ENCODE results near the gene MGAT4B. TPM values are rescaled to one million over a fixed set of nuclear protein-coding genes. Genes with fewer than 3 reads are reported as not detected.
A peak's percentile ranks its signal among the peaks of the same experiment; 100 is the strongest.

MGAT4B gene
- total RNA-seq, 1 experiment from 2014 or later = 238 TPM

- Histone ChIP-seq H3K9me3 (no peaks in the 10 kb centered on the region), H3K36me3 (peaks cover 34% of the 10 kb centered on the region), H3K27me3 (no peaks in the 10 kb centered on the region), H3K4me3 (no peak overlapping the region)
- no peak for DNase-seq
These were observed 11.5 kb upstream of the MGAT4B start for GRCh38 chr5:179817890-179818745.

- Histone ChIP-seq H3K4me3 (no peak overlapping the region), H3K9me3 (no peaks in the 10 kb centered on the region), H3K27me3 (no peaks in the 10 kb centered on the region), H3K36me3 (peaks cover 34% of the 10 kb centered on the region)
- DNase-seq = no peak
These were observed 10.8 kb upstream of the MGAT4B start for GRCh38 chr5:179817470-179817840.

- no peak overlapping the region for H3K4me3 ChIP-seq
- no peaks in the 10 kb centered on the region for H3K27me3 ChIP-seq
- peaks cover 34% of the 10 kb centered on the region for H3K36me3 ChIP-seq
- H3K9me3 ChIP-seq = no peaks in the 10 kb centered on the region
- no peak for DNase-seq
These were observed 10.3 kb upstream of the MGAT4B start for GRCh38 chr5:179816796-179817469.

- Histone ChIP-seq H3K36me3 (peaks cover 38% of the 10 kb centered on the region), H3K27me3 (no peaks in the 10 kb centered on the region), H3K4me3 (no peak overlapping the region), H3K9me3 (no peaks in the 10 kb centered on the region)
- no peak for DNase-seq
These were observed 9.7 kb upstream of the MGAT4B start for GRCh38 chr5:179816401-179816795.

GRCh38 chr5:179815491-179816249 lies 9.0 kb upstream of the MGAT4B start:
- no peaks in the 10 kb centered on the region for H3K9me3 ChIP-seq
- peaks cover 44% of the 10 kb centered on the region for H3K36me3 ChIP-seq
- no peaks in the 10 kb centered on the region for H3K27me3 ChIP-seq
- no peak overlapping the region for H3K4me3 ChIP-seq
- DNase-seq = no peak

GRCh38 chr5:179814090-179814489 lies 7.4 kb upstream of the MGAT4B start:
- Histone ChIP-seq H3K36me3 (peaks cover 53% of the 10 kb centered on the region), H3K9me3 (no peaks in the 10 kb centered on the region), H3K27me3 (no peaks in the 10 kb centered on the region), H3K4me3 (no peak overlapping the region)
- no peak for DNase-seq

- H3K4me3 ChIP-seq = no peak overlapping the region
- no peaks in the 10 kb centered on the region for H3K9me3 ChIP-seq
- H3K36me3 ChIP-seq = peaks cover 53% of the 10 kb centered on the region
- DNase-seq = no peak
- no peaks in the 10 kb centered on the region for H3K27me3 ChIP-seq
These were observed 6.4 kb upstream of the MGAT4B start for GRCh38 chr5:179812997-179813607.

- peaks cover 53% of the 10 kb centered on the region for H3K36me3 ChIP-seq
- no peak overlapping the region for H3K4me3 ChIP-seq
- DNase-seq = no peak
- no peaks in the 10 kb centered on the region for H3K27me3 ChIP-seq
- H3K9me3 ChIP-seq = no peaks in the 10 kb centered on the region
These were observed 5.6 kb upstream of the MGAT4B start for GRCh38 chr5:179812135-179812825.

GRCh38 chr5:179805529-179806249 lies 977 bp downstream of the MGAT4B start:
- H3K4me3 ChIP-seq = peak overlapping the region; percentile 74
- no peaks in the 10 kb centered on the region for H3K27me3 ChIP-seq
- H3K36me3 ChIP-seq = peaks cover 54% of the 10 kb centered on the region
- peak; percentile 63 for DNase-seq
- H3K9me3 ChIP-seq = no peaks in the 10 kb centered on the region

GRCh38 chr5:179805070-179805528 lies 1.6 kb downstream of the MGAT4B start:
- H3K4me3 ChIP-seq = peak overlapping the region; percentile 74
- H3K36me3 ChIP-seq = peaks cover 54% of the 10 kb centered on the region
- H3K27me3 ChIP-seq = no peaks in the 10 kb centered on the region
- peak; percentile 45 for DNase-seq
- H3K9me3 ChIP-seq = no peaks in the 10 kb centered on the region

- Histone ChIP-seq H3K27me3 (no peaks in the 10 kb centered on the region), H3K4me3 (peak overlapping the region; percentile 74), H3K9me3 (no peaks in the 10 kb centered on the region), H3K36me3 (peaks cover 54% of the 10 kb centered on the region)
- DNase-seq = no peak
These were observed 2.1 kb downstream of the MGAT4B start for GRCh38 chr5:179804555-179804947.

- peak; percentile 70 for DNase-seq
- Histone ChIP-seq H3K36me3 (peaks cover 60% of the 10 kb centered on the region), H3K9me3 (no peaks in the 10 kb centered on the region), H3K4me3 (peak overlapping the region; percentile 74; the same call in 1 of the 2 replicates), H3K27me3 (no peaks in the 10 kb centered on the region)
These were observed 2.8 kb downstream of the MGAT4B start for GRCh38 chr5:179803651-179804554.

GRCh38 chr5:179802950-179803562 lies 3.6 kb downstream of the MGAT4B start:
- Histone ChIP-seq H3K4me3 (no peak overlapping the region), H3K9me3 (no peaks in the 10 kb centered on the region), H3K27me3 (no peaks in the 10 kb centered on the region), H3K36me3 (peaks cover 69% of the 10 kb centered on the region)
- DNase-seq = no peak

- Histone ChIP-seq H3K4me3 (no peak overlapping the region), H3K27me3 (no peaks in the 10 kb centered on the region), H3K9me3 (no peaks in the 10 kb centered on the region), H3K36me3 (peaks cover 75% of the 10 kb centered on the region)
- DNase-seq = peak; percentile 61
These were observed 4.3 kb downstream of the MGAT4B start for GRCh38 chr5:179802207-179802883.
